Keratinocyte (primary cell): Measurements from ENCODE around the gene OTOP2.

Source experiments
- CTCF ChIP-seq, 3 experiments: IDR thresholded peaks in 1 of 3; conservative IDR thresholded peaks in 1 of 3; optimal IDR thresholded peaks in 1 of 3; 2 replicates in 2 of 3; 3 replicates in 1 of 3; pipeline versions ENCODE3 to v1.5.1; 2011; ENCODE audit warnings: low read length in 3 of 3, mild to moderate bottlenecking in 3 of 3, moderate library complexity in 2 of 3, control low read depth in 1 of 3, inconsistent platforms in 1 of 3; ENCODE audit not compliant: insufficient read depth in 2 of 3; ENCODE audit errors: extremely low read depth in 1 of 3
- EZH2 ChIP-seq: IDR thresholded peaks from one replicate; pipeline ENCODE4 v1.6.1; 2012; ENCODE audit warnings: inconsistent platforms, mild to moderate bottlenecking, low read length, moderate library complexity

- TF ChIP-seq CTCF (optimal IDR thresholded peaks at IDR 0.05 in 1 of 3, IDR thresholded peaks at IDR 0.05 in 1 of 3, conservative IDR thresholded peaks at IDR 0.05 in 1 of 3; ENCODE audit: extremely low read depth in 1 of 3, insufficient read depth in 2 of 3, low read length in 3 of 3) (no peak), EZH2 (no peak)
Measured at GRCh38 chr17:74972107-74972972, 48.3 kb downstream of the OTOP2 start, which contains the start of gene HID1.
